Panc1 (cell line): ENCODE results near the gene LRP1B. TPM values are rescaled to one million over a fixed set of nuclear protein-coding genes. Genes with fewer than 3 reads are reported as not detected.

ENCODE experiments used
- ATAC-seq: fragments of 200-7000 bp; cut with Tn5 transposase; 2 replicates; pipeline ENCODE4 v1.9.1; 2020; ENCODE audit warnings: mild to moderate bottlenecking, moderate library complexity
- BruUV-seq: library from RNA; stranded (reverse); fragments of 400-500 nt; replicated peaks from 2 replicates; lab custom pipeline; 2021; lab: Mats Ljungman, UMichigan
- CTCF ChIA-PET: fragments of 300-600 bp; sonication (Branson Sonifier 250); formaldehyde crosslinking; loops from one replicate; lab custom pipeline; 2022; ENCODE audit warnings: antibody characterized with exemption; lab: Charles Lee
- POLR2A ChIA-PET: fragments of 300-600 bp; sonication (Branson Sonifier 250); formaldehyde crosslinking; loops from one replicate; lab custom pipeline; 2022; ENCODE audit warnings: antibody characterized with exemption; lab: Charles Lee
- DNase-seq: peaks from one replicate; pipeline ENCODE4 v3.0.0-alpha.2; 2010; ENCODE audit warnings: low read depth, low spot score
- H3K27ac ChIP-seq: 2 replicates; pipeline ENCODE4 v1.5.1; 2011; ENCODE audit warnings: mild to moderate bottlenecking, low read length, inconsistent platforms
- H3K27me3 ChIP-seq: fragments of 200-500 bp; sonication (Bioruptor generic); 2 replicates; pipeline ENCODE4 v1.6.0; 2014; ENCODE audit warnings: low read length, inconsistent platforms; ENCODE audit not compliant: control insufficient read depth, insufficient read depth
- H3K36me3 ChIP-seq: fragments of 200-500 bp; sonication (Bioruptor generic); 2 replicates; pipeline ENCODE4 v1.5.1; 2014; ENCODE audit warnings: inconsistent platforms, mild to moderate bottlenecking, low read length, moderate library complexity; ENCODE audit not compliant: control insufficient read depth, insufficient read depth
- H3K4me1 ChIP-seq: 2 replicates; pipeline ENCODE4 v1.5.1; 2011; ENCODE audit warnings: inconsistent platforms, mild to moderate bottlenecking, low read length, moderate library complexity; ENCODE audit not compliant: control insufficient read depth, insufficient read depth
- H3K4me3 ChIP-seq, 2 experiments: 2 replicates each; pipeline ENCODE4 v1.5.1; 2011 to 2012; ENCODE audit warnings: low read depth in 2 of 2, low read length in 2 of 2, mild to moderate bottlenecking in 2 of 2, inconsistent platforms in 1 of 2, moderate library complexity in 1 of 2
- H3K9me3 ChIP-seq: fragments of 200-500 bp; sonication (Bioruptor generic); 2 replicates; pipeline ENCODE4 v1.5.1; 2014; ENCODE audit warnings: low read depth, mild to moderate bottlenecking, inconsistent platforms, low read length, moderate library complexity; ENCODE audit not compliant: control insufficient read depth, insufficient read depth
- CTCF ChIP-seq: fragments of 450-650 bp; IDR thresholded peaks from 2 replicates; pipeline ENCODE4 v1.5.1; 2017; ENCODE audit warnings: mild to moderate bottlenecking
- POLR2AphosphoS5 ChIP-seq: IDR thresholded peaks from 2 replicates; pipeline ENCODE4 v1.6.1; 2012; ENCODE audit warnings: mild to moderate bottlenecking, low read depth, low read length, moderate library complexity
- REST ChIP-seq, 2 experiments: IDR thresholded peaks; 2 replicates each; pipeline ENCODE4 v1.6.1; 2011 to 2012; ENCODE audit warnings: low read depth in 2 of 2, control low read depth in 1 of 2, low read length in 1 of 2, mild to moderate bottlenecking in 1 of 2, moderate library complexity in 1 of 2; ENCODE audit not compliant: insufficient read depth in 1 of 2
- SIN3A ChIP-seq: IDR thresholded peaks from 2 replicates; pipeline ENCODE4 v1.6.1; 2012; ENCODE audit warnings: low read depth, mild to moderate bottlenecking, low read length, moderate library complexity, borderline replicate concordance; ENCODE audit not compliant: insufficient read depth
- TCF7L2 ChIP-seq: IDR thresholded peaks from 2 replicates; pipeline ENCODE4 v1.6.1; 2011; ENCODE audit warnings: mild to moderate bottlenecking, low read depth, low read length, inconsistent platforms
- in situ Hi-C: cut with HindIII; loops from 2 replicates; pipeline ENCODE4 v1.10.0; 2016; ENCODE audit warnings: low sequenced_read_pairs, low pct_unique_long_range_greater_than_20kb
- intact Hi-C: fragments of 100-400 bp; cut with micrococcal nuclease; formaldehyde crosslinking; loops from one replicate; pipeline ENCODE4 v1.10.0; 2022; ENCODE audit not compliant: unreplicated experiment
- total RNA-seq: library from RNA; stranded (reverse); gene quantifications from one replicate; pipeline ENCODE4 v1.2.1, GENCODE V29; 2021; ENCODE audit not compliant: unreplicated experiment

LRP1B gene
- total RNA-seq, 1 experiment from 2014 or later, result 0.54 TPM

- no peak overlapping the region for H3K4me3 ChIP-seq
- in situ Hi-C loops (no loop called here), intact Hi-C loops (no loop called here)
- no peaks in the 10 kb centered on the region for H3K4me1 ChIP-seq
- DNase-seq, result no peak
- H3K27me3 ChIP-seq, result no peaks in the 10 kb centered on the region
- ATAC-seq, result no peak
- H3K9me3 ChIP-seq, result no peaks in the 10 kb centered on the region
- ChIA-PET POLR2A (no interaction called here), CTCF (no interaction called here)
- no peak overlapping the region for H3K27ac ChIP-seq
- no peak for TF ChIP-seq CTCF
- no peak for TF ChIP-seq REST (IDR thresholded peaks at IDR 0.05; ENCODE audit: insufficient read depth in 1 of 2, low read depth in 2 of 2, low read length in 1 of 2)
- TF ChIP-seq TCF7L2, result no peak
- TF ChIP-seq POLR2AphosphoS5, result no peak
- TF ChIP-seq SIN3A, result no peak
- no TSS peak for BruUV-seq
- H3K36me3 ChIP-seq, result no peaks in the 10 kb centered on the region
Measured at GRCh38 chr2:141968433-141968832, 162.4 kb downstream of the LRP1B start.

- TF ChIP-seq REST (IDR thresholded peaks at IDR 0.05; ENCODE audit: insufficient read depth in 1 of 2, low read depth in 2 of 2, low read length in 1 of 2), result no peak
- Histone ChIP-seq H3K4me1 (no peaks in the 10 kb centered on the region), H3K27me3 (no peaks in the 10 kb centered on the region), H3K27ac (no peak overlapping the region), H3K36me3 (no peaks in the 10 kb centered on the region), H3K4me3 (no peak overlapping the region), H3K9me3 (no peaks in the 10 kb centered on the region)
- DNase-seq (no peak), ATAC-seq (no peak)
- intact Hi-C loops (no loop called here), in situ Hi-C loops (no loop called here)
- ChIA-PET POLR2A (no interaction called here), CTCF (no interaction called here)
- BruUV-seq, result no TSS peak
Measured at GRCh38 chr2:141967980-141968379, 162.8 kb downstream of the LRP1B start.
